ENCODE results near the gene TEX264. TPM values are rescaled to one million over a fixed set of nuclear protein-coding genes. Genes with fewer than 3 reads are reported as not detected.

Gene TEX264
- total and polyA plus RNA-seq, 2 of the 13 experiments (the other 11 are each of a cell fraction or from before 2014, with no cell fraction given) = 35.2 to 52.1 TPM

- no peak overlapping the region for H3K27ac ChIP-seq (ENCODE audit: extremely low read length, insufficient read depth, low read length)
- WGBS (ENCODE audit: low lambda C conversion rate) = 100% methylated on average over 4 of the region's 6 CpGs
- no TSS peak for BruUV-seq (replicated peaks)
Observed at GRCh38 chr3:51680196-51680595, 9.1 kb downstream of the TEX264 start.

More at GRCh38 chr3:51680196-51680595, 9.1 kb downstream of the TEX264 start:
- Histone ChIP-seq H3K4me3 (replicated peaks in 1 of 3; ENCODE audit: insufficient read depth in 1 of 3, low read depth in 2 of 3, low read length in 3 of 3) (no peak overlapping the region), H2AFZ (ENCODE audit: low read length) (no peak overlapping the region), H3K9me3 (ENCODE audit: low read length) (no peaks in the 10 kb centered on the region), H3K79me2 (ENCODE audit: insufficient read depth, low read length) (peaks cover 3% of the 10 kb centered on the region), H4K20me1 (ENCODE audit: insufficient read depth, low read length) (peaks cover 4% of the 10 kb centered on the region; the same call in 1 of the 2 replicates), H3K4me2 (ENCODE audit: low read depth, low read length) (no peak overlapping the region), H3K4me1 (ENCODE audit: insufficient read depth, low read length) (0 out of 2 replicates have a peak, but pooled peaks cover 12% of the 10 kb centered on the region), H3K9ac (ENCODE audit: insufficient read depth, low read depth, low read length) (no peak overlapping the region), H3K36me3 (replicated peaks in 1 of 2; ENCODE audit: control insufficient read depth in 1 of 2, insufficient read depth in 2 of 2, low read length in 2 of 2) (peaks cover 16 to 26% of the 10 kb centered on the region in 2 experiments), H3K27me3 (ENCODE audit: control insufficient read depth in 1 of 2, insufficient read depth in 2 of 2, low read length in 2 of 2) (no peaks in the 10 kb centered on the region)
- FAIRE-seq = no peak
- in situ Hi-C loops (cut with HindIII; ENCODE audit: extremely low pct_ligation_motif_present, low pct_unique_long_range_greater_than_20kb) (loop anchor here (5.0 kb wide), 1 partner anchor 43 kb away; no protein-coding TSS in a partner anchor), intact Hi-C loops (cut with micrococcal nuclease; ENCODE audit: unreplicated experiment) (no loop called here)
- ATAC-seq = no peak
- CTCF ChIA-PET (ENCODE audit: low intra/inter-chr PET ratio, low total read pairs) = no interaction called here
- no peak for DNase-seq (ENCODE audit: low spot score)
- no peak for TF ChIP-seq MYPOP (CRISPR knock-in tag; IDR thresholded peaks at IDR 0.05)
- no peak for TF ChIP-seq EEA1 (CRISPR knock-in tag; IDR thresholded peaks at IDR 0.05; ENCODE audit: borderline replicate concordance)
- TF ChIP-seq FOXJ3 (CRISPR knock-in tag; IDR thresholded peaks at IDR 0.05; ENCODE audit: borderline replicate concordance) = no peak
- TF ChIP-seq TFAP4 (IDR thresholded peaks at IDR 0.05; ENCODE audit: borderline replicate concordance, low read depth) = no peak
- no peak for TF ChIP-seq NCOA5 (CRISPR knock-in tag; IDR thresholded peaks at IDR 0.05)
- no peak for TF ChIP-seq SIX1 (CRISPR knock-in tag; IDR thresholded peaks at IDR 0.05; ENCODE audit: borderline replicate concordance)
- no peak for TF ChIP-seq ZNF564 (CRISPR knock-in tag; IDR thresholded peaks at IDR 0.05)
- TF ChIP-seq FLYWCH1 (CRISPR knock-in tag; IDR thresholded peaks at IDR 0.05) = no peak
- no peak for TF ChIP-seq ZBTB10 (CRISPR knock-in tag; IDR thresholded peaks at IDR 0.05; ENCODE audit: borderline replicate concordance)
- POLR2A ChIA-PET = interaction anchor here (2.6 kb wide), 1 partner anchor 8 kb away, joined by 13 read pairs; no protein-coding TSS in a partner anchor
